ENCODE measurements around the gene FXYD6. TPM values are rescaled to one million over a fixed set of nuclear protein-coding genes. Genes with fewer than 3 reads are reported as not detected.

The FXYD6 gene
- total RNA-seq, 2 experiments from 2014 or later: not detected

DNA sequence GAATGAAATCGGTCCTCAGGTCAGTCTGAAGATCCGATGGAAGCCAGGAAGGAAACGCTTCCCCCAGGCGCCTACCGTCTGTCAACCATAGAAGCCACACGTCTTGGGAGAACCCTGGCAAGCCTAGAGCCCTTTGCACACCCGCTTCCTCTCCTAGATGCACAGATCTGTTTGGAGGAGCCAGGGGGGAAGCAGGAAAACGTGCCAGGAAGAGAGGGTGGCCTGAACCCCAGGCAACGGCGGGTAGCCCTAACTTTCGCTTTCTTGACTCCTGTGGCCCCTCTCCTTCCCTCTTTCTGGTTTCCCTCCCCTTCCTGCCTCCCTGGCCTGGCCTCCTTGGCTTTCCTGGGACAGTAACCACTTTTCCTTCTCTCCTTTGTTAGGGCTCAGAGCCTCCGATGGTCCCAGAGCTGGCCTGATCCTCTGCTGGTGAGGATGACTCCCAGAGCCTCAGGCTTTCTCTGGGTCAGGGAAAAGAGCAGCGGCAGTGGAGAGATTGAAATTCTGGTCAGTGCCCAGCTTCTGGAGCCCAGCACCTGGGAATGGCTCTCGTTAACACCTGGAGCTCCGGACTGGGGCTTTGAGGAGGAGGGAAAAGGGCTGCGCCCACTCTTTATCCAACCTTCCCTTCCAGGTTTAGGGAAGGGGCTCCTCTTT is 2.1 kb downstream of the FXYD6 start:
- H3K4me2 ChIP-seq (ENCODE audit: low read length): no peak overlapping the region
- no peak overlapping the region for H3K27ac ChIP-seq (ENCODE audit: low read depth, low read length, poor library complexity, severe bottlenecking)
- TF ChIP-seq, protein P1, sequence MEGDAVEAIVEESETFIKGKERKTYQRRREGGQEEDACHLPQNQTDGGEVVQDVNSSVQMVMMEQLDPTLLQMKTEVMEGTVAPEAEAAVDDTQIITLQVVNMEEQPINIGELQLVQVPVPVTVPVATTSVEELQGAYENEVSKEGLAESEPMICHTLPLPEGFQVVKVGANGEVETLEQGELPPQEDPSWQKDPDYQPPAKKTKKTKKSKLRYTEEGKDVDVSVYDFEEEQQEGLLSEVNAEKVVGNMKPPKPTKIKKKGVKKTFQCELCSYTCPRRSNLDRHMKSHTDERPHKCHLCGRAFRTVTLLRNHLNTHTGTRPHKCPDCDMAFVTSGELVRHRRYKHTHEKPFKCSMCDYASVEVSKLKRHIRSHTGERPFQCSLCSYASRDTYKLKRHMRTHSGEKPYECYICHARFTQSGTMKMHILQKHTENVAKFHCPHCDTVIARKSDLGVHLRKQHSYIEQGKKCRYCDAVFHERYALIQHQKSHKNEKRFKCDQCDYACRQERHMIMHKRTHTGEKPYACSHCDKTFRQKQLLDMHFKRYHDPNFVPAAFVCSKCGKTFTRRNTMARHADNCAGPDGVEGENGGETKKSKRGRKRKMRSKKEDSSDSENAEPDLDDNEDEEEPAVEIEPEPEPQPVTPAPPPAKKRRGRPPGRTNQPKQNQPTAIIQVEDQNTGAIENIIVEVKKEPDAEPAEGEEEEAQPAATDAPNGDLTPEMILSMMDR (conservative IDR thresholded peaks at IDR 0.05; ENCODE audit: low read length): no peak
- no peak for TF ChIP-seq EZH2phosphoT487 (IDR thresholded peaks at IDR 0.05; ENCODE audit: borderline replicate concordance, low read depth, low read length)
- no peak for DNase-seq (ENCODE audit: low spot score)
- intact Hi-C loops (cut with micrococcal nuclease; ENCODE audit: unreplicated experiment): no loop called here
- POLR2A ChIA-PET: no interaction called here
- H3K9me3 ChIP-seq (ENCODE audit: low read length): no peaks in the 10 kb centered on the region
- H3K36me3 ChIP-seq (ENCODE audit: insufficient read depth, low read length): no peaks in the 10 kb centered on the region
- CTCF ChIA-PET (ENCODE audit: unreplicated experiment): no interaction called here
- H3K4me3 ChIP-seq (ENCODE audit: low read depth, low read length, poor library complexity, severe bottlenecking): no peak overlapping the region
- no peaks in the 10 kb centered on the region for H3K4me1 ChIP-seq (ENCODE audit: insufficient read depth, low read length, poor library complexity, severe bottlenecking)
- H3K79me2 ChIP-seq (ENCODE audit: insufficient read depth, low read depth, low read length): no peaks in the 10 kb centered on the region
- H3K9me2 ChIP-seq (ENCODE audit: insufficient read depth, low read length): no peaks in the 10 kb centered on the region
- no peak overlapping the region for H2AFZ ChIP-seq (ENCODE audit: low read length)
- BruUV-seq (replicated peaks): no TSS peak
- H4K20me1 ChIP-seq (ENCODE audit: insufficient read depth, low read length): no peaks in the 10 kb centered on the region

- BruUV-seq (replicated peaks): no TSS peak
- Histone ChIP-seq H3K4me3 (ENCODE audit: low read depth, low read length, poor library complexity, severe bottlenecking) (no peak overlapping the region), H3K36me3 (ENCODE audit: insufficient read depth, low read length) (no peaks in the 10 kb centered on the region), H3K27ac (ENCODE audit: low read depth, low read length, poor library complexity, severe bottlenecking) (no peak overlapping the region), H4K20me1 (ENCODE audit: insufficient read depth, low read length) (no peaks in the 10 kb centered on the region), H3K4me2 (ENCODE audit: low read length) (no peak overlapping the region), H3K79me2 (ENCODE audit: insufficient read depth, low read depth, low read length) (no peaks in the 10 kb centered on the region), H3K9me3 (ENCODE audit: low read length) (no peaks in the 10 kb centered on the region), H2AFZ (ENCODE audit: low read length) (no peak overlapping the region), H3K4me1 (ENCODE audit: insufficient read depth, low read length, poor library complexity, severe bottlenecking) (no peaks in the 10 kb centered on the region), H3K9me2 (ENCODE audit: insufficient read depth, low read length) (no peaks in the 10 kb centered on the region)
- ChIA-PET POLR2A (no interaction called here), CTCF (ENCODE audit: unreplicated experiment) (no interaction called here)
- intact Hi-C loops (cut with micrococcal nuclease; ENCODE audit: unreplicated experiment): no loop called here
- DNase-seq (ENCODE audit: low spot score): no peak
- TF ChIP-seq, protein P1 (conservative IDR thresholded peaks at IDR 0.05; ENCODE audit: low read length): no peak
- no peak for TF ChIP-seq EZH2phosphoT487 (IDR thresholded peaks at IDR 0.05; ENCODE audit: borderline replicate concordance, low read depth, low read length)
Observed at GRCh38 chr11:117873828-117874125, 2.7 kb downstream of the FXYD6 start.

- DNase-seq (ENCODE audit: low spot score): no peak
- TF ChIP-seq, protein P1 (conservative IDR thresholded peaks at IDR 0.05; ENCODE audit: low read length): no peak
- TF ChIP-seq EZH2phosphoT487 (IDR thresholded peaks at IDR 0.05; ENCODE audit: borderline replicate concordance, low read depth, low read length): no peak
- no peaks in the 10 kb centered on the region for H3K9me2 ChIP-seq (ENCODE audit: insufficient read depth, low read length)
- no peak overlapping the region for H3K4me3 ChIP-seq (ENCODE audit: low read depth, low read length, poor library complexity, severe bottlenecking)
- H2AFZ ChIP-seq (ENCODE audit: low read length): no peak overlapping the region
- ChIA-PET POLR2A (no interaction called here), CTCF (ENCODE audit: unreplicated experiment) (no interaction called here)
- no peak overlapping the region for H3K4me2 ChIP-seq (ENCODE audit: low read length)
- H4K20me1 ChIP-seq (ENCODE audit: insufficient read depth, low read length): no peaks in the 10 kb centered on the region
- H3K9me3 ChIP-seq (ENCODE audit: low read length): no peaks in the 10 kb centered on the region
- H3K36me3 ChIP-seq (ENCODE audit: insufficient read depth, low read length): no peaks in the 10 kb centered on the region
- no peaks in the 10 kb centered on the region for H3K79me2 ChIP-seq (ENCODE audit: insufficient read depth, low read depth, low read length)
- no peaks in the 10 kb centered on the region for H3K4me1 ChIP-seq (ENCODE audit: insufficient read depth, low read length, poor library complexity, severe bottlenecking)
- intact Hi-C loops (cut with micrococcal nuclease; ENCODE audit: unreplicated experiment): no loop called here
- BruUV-seq (replicated peaks): no TSS peak
- no peak overlapping the region for H3K27ac ChIP-seq (ENCODE audit: low read depth, low read length, poor library complexity, severe bottlenecking)
Observed at GRCh38 chr11:117872975-117873827, 3.3 kb downstream of the FXYD6 start.

All from OCI-LY7 (cell line).